GM12872 (cell line): ENCODE results near the gene TM9SF3.

Experiments used
- TF ChIP-seq, protein P1 (sequence below): IDR thresholded peaks from 3 replicates; pipeline ENCODE4 v1.5.1; 2011; ENCODE audit warnings: low read depth, mild to moderate bottlenecking, low read length, moderate library complexity; ENCODE audit not compliant: insufficient read depth

Gene TM9SF3

DNA sequence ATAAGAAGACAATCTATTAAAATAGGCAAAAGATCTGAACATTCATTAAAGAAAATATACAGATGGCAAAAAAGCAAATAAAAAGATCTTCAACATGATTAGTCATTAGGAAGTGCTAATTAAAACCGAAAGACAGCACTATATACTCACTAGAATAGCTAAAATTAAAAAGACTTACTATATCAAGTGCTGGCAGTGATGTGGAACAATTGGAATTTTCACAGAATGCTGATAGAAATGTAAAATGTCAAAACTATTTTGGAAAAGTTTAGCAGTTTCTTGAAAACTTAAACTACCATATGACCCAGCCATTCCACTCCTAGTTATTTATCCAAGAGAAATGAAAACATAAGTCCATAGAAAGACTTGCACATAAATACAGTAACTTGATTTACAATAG is 48.1 kb downstream of the TM9SF3 start:
- TF ChIP-seq, protein P1, sequence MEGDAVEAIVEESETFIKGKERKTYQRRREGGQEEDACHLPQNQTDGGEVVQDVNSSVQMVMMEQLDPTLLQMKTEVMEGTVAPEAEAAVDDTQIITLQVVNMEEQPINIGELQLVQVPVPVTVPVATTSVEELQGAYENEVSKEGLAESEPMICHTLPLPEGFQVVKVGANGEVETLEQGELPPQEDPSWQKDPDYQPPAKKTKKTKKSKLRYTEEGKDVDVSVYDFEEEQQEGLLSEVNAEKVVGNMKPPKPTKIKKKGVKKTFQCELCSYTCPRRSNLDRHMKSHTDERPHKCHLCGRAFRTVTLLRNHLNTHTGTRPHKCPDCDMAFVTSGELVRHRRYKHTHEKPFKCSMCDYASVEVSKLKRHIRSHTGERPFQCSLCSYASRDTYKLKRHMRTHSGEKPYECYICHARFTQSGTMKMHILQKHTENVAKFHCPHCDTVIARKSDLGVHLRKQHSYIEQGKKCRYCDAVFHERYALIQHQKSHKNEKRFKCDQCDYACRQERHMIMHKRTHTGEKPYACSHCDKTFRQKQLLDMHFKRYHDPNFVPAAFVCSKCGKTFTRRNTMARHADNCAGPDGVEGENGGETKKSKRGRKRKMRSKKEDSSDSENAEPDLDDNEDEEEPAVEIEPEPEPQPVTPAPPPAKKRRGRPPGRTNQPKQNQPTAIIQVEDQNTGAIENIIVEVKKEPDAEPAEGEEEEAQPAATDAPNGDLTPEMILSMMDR: no peak

- TF ChIP-seq, protein P1: no peak
Measured at GRCh38 chr10:96536129-96536528, 50.7 kb downstream of the TM9SF3 start.

- TF ChIP-seq, protein P1: no peak
Measured at GRCh38 chr10:96532523-96532922, 54.3 kb downstream of the TM9SF3 start.

DNA sequence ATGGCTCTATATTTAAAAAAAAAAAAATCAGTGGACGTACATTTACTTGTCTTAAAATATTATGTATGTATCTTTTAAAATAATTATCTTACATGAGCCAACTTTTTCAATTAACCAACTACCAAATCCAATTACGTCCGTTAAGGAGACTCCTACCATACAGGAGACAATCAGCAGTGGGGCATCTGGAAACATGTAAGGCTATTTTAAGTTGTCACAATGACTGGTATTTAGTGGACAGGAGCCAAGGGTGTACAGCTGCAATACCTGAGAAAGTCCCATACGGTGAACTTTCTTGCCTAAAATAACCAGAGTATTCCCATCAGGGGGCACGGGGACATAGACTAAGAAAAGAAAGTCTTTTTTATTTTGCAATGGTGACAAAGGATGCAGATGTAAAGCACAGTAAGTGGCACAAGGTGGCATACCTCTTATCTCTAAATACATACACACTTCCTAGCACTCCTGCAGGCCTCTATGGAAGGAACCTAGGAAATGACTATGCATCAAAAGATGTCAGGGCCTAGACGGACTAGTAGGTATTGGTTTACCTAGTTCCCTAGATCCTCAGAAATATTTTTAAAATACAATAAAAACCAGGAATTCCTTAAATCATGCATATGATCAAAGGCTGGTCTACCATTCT is 57.1 kb downstream of the TM9SF3 start:
- TF ChIP-seq, protein P1: no peak

GRCh38 chr10:96524741-96525140 is 62.1 kb downstream of the TM9SF3 start:
- TF ChIP-seq, protein P1: no peak

DNA sequence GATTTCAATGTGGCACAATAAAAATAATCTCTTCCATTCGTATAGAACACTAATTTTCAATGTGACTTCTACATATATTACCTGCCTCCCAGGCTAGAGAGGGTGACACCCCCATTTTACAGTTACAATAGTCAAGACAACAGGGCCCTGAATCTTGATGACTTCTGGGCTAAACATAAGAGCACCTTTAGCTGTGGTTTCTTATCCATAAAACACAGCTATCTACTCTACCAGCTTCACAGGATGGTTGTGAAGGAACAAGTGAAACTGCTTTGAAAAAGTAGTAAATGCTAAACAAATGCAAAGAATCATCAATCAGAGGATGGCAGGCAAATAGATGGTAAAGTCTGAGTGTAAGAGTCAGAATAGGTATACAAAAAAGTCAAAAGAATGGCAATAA is 69.5 kb downstream of the TM9SF3 start:
- TF ChIP-seq, protein P1: no peak

DNA sequence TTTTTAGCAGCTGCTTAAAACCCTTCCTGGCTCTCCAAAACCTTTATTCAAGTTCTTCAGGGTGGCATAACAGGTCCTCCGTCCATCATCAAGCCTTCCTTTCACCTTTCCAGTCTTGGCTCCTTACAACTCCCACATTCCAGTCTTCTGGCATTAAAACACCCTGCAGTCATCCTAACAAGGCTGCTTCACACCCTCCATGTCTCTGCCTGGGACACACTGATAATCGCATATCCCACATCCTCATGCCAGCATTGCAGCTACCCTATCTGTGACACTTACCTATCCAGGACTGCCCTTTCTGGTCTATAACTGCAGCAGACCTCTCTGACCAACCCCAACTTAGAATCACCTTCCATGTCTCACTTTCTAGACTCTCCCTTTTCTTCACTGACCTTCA is 70.5 kb downstream of the TM9SF3 start:
- TF ChIP-seq, protein P1: no peak
